B cell (primary cell): ENCODE results near the gene ZFYVE27. TPM values are rescaled to one million over a fixed set of nuclear protein-coding genes. Genes with fewer than 3 reads are reported as not detected.

ENCODE experiments used
- ATAC-seq: fragments of 200-7000 bp; cut with Tn5 transposase; one replicate; pipeline ENCODE4 v1.10.0; 2021; ENCODE audit warnings: low read depth, mild to moderate bottlenecking, moderate number of reproducible peaks, moderate library complexity
- CTCF ChIA-PET: fragments of 350-600 bp; sonication (Branson Sonifier 250); formaldehyde crosslinking; loops from one replicate; lab custom pipeline; 2021; ENCODE audit warnings: antibody characterized with exemption, inconsistent platforms; lab: Charles Lee
- POLR2A ChIA-PET: fragments of 350-600 bp; sonication (Branson Sonifier 250); formaldehyde crosslinking; loops from one replicate; lab custom pipeline; 2021; ENCODE audit warnings: antibody characterized with exemption; lab: Charles Lee
- DNase-seq: peaks from one replicate; pipeline ENCODE4 v3.0.0; 2013
- H2AFZ ChIP-seq: 2 replicates; pipeline ENCODE4 v1.6.1; 2012; ENCODE audit warnings: mild to moderate bottlenecking, low read depth, low read length; ENCODE audit not compliant: insufficient read depth, poor library complexity, severe bottlenecking
- H3K27ac ChIP-seq, 2 donors: 1 replicate in 1 of 2; 2 replicates in 1 of 2; pipeline ENCODE4 v1.5.1; 2012 to 2013; ENCODE audit warnings: low read length in 2 of 2, mild to moderate bottlenecking in 2 of 2, moderate library complexity in 1 of 2
- H3K27me3 ChIP-seq, 4 experiments: fragments of 200-600 bp in 1 of 4; sonication (generic) in 1 of 4; replicated peaks in 1 of 4; 1 replicate in 2 of 4; 2 replicates in 2 of 4; pipeline versions ENCODE4 v1.6.1 to v1.7.0; 2013 to 2016; ENCODE audit warnings: low read length in 3 of 4, mild to moderate bottlenecking in 2 of 4, mixed read lengths in 1 of 4, moderate library complexity in 1 of 4; ENCODE audit not compliant: insufficient read depth in 4 of 4, control insufficient read depth in 3 of 4; ENCODE audit errors: control extremely low read depth in 1 of 4
- H3K36me3 ChIP-seq, 2 experiments: replicated peaks in 1 of 2; 1 replicate in 1 of 2; 2 replicates in 1 of 2; pipeline versions ENCODE4 v1.6.1 to v1.7.1; 2013; ENCODE audit warnings: low read length in 1 of 2; ENCODE audit not compliant: insufficient read depth in 2 of 2, control insufficient read depth in 1 of 2; ENCODE audit errors: control extremely low read depth in 1 of 2, extremely low read depth in 1 of 2
- H3K4me1 ChIP-seq, 2 donors: fragments of 200-600 bp in 1 of 2; sonication (generic) in 1 of 2; 1 replicate in 1 of 2; 2 replicates in 1 of 2; pipeline versions ENCODE4 v1.5.1 to v1.6.1; 2013 to 2017; ENCODE audit warnings: low read length in 2 of 2; ENCODE audit not compliant: control insufficient read depth in 2 of 2, insufficient read depth in 2 of 2
- H3K4me2 ChIP-seq: replicated peaks from 2 replicates; pipeline ENCODE3; 2012; ENCODE audit warnings: mild to moderate bottlenecking, low read depth, low read length; ENCODE audit not compliant: poor library complexity, severe bottlenecking
- H3K4me3 ChIP-seq, 5 experiments: fragments of 200-600 bp in 1 of 5; sonication (generic) in 1 of 5; 1 replicate in 3 of 5; 2 replicates in 2 of 5; pipeline versions ENCODE4 v1.5.1 to v1.7.0; 2011 to 2016; ENCODE audit warnings: low read length in 4 of 5, mild to moderate bottlenecking in 4 of 5, low read depth in 2 of 5, control low read depth in 1 of 5, moderate library complexity in 1 of 5; ENCODE audit not compliant: insufficient read depth in 1 of 5; ENCODE audit errors: control extremely low read depth in 1 of 5, extremely low read depth in 1 of 5
- H3K79me2 ChIP-seq: fragments of 200-600 bp; sonication (generic); one replicate; pipeline ENCODE4 v1.6.0; 2016; ENCODE audit warnings: low read length; ENCODE audit not compliant: control insufficient read depth, insufficient read depth
- H3K9ac ChIP-seq: fragments of 200-600 bp; sonication (generic); 2 replicates; pipeline ENCODE4 v1.6.1; 2017; ENCODE audit warnings: mild to moderate bottlenecking, low read length, moderate library complexity
- H3K9me3 ChIP-seq, 3 donors: one replicate each; pipeline versions ENCODE4 v1.6.1 to v1.7.1; 2013; ENCODE audit warnings: low read length in 2 of 3; ENCODE audit not compliant: control insufficient read depth in 2 of 3, insufficient read depth in 1 of 3; ENCODE audit errors: control extremely low read depth in 1 of 3
- H4K20me1 ChIP-seq: 2 replicates; pipeline ENCODE4 v1.6.0; 2012; ENCODE audit warnings: mild to moderate bottlenecking, low read length; ENCODE audit not compliant: insufficient read depth, control insufficient read depth, poor library complexity, severe bottlenecking
- H3K27ac Mint-ChIP-seq: one replicate; pipeline ENCODE4 v1.8.0; 2021; ENCODE audit warnings: mixed read lengths
- H3K27me3 Mint-ChIP-seq: one replicate; pipeline ENCODE4 v1.8.0; 2021; ENCODE audit warnings: mixed read lengths
- H3K4me1 Mint-ChIP-seq: one replicate; pipeline ENCODE4 v1.8.0; 2021; ENCODE audit warnings: mixed read lengths
- H3K4me3 Mint-ChIP-seq: one replicate; pipeline ENCODE4 v1.8.0; 2021; ENCODE audit warnings: mixed read lengths
- H3K9me3 Mint-ChIP-seq: one replicate; pipeline ENCODE4 v1.8.0; 2022; ENCODE audit warnings: mixed read lengths; ENCODE audit not compliant: insufficient read depth
- EZH2 ChIP-seq: IDR thresholded peaks from 2 replicates; pipeline ENCODE4 v1.6.1; 2012; ENCODE audit warnings: borderline replicate concordance, low read depth, mild to moderate bottlenecking, moderate library complexity, low read length; ENCODE audit not compliant: insufficient read depth, poor library complexity, severe bottlenecking
- WGBS: methylation state at CpG from one replicate; pipeline ENCODE4 v1.1.5; 2013; ENCODE audit warnings: missing lambda C conversion rate; ENCODE audit not compliant: insufficient coverage; 5-methylcytosine and 5-hydroxymethylcytosine counted together
- intact Hi-C: fragments of 100-400 bp; cut with micrococcal nuclease; formaldehyde crosslinking; loops from one replicate; pipeline ENCODE4 v1.10.0; 2022
- polyA plus RNA-seq: library from polyadenylated mRNA; depleted of rRNA; stranded (reverse); fragments of >200 nt; gene quantifications from 2 replicates; pipeline ENCODE4 v1.2.3, GENCODE V29; 2012
- total RNA-seq, 2 donors: library from RNA; stranded (reverse); fragments of 120-200 nt in 1 of 2; gene quantifications; 1 replicate in 1 of 2; 2 replicates in 1 of 2; pipeline versions ENCODE4 v1.2.3 to v1.2.4, GENCODE V29; 2013 to 2022
- TF ChIP-seq, protein P1 (sequence below): fragments of 200-600 bp; IDR thresholded peaks from one replicate; pipeline ENCODE4 v1.8.0; 2022; ENCODE audit warnings: antibody characterized with exemption, mild to moderate bottlenecking

The ZFYVE27 gene
- total and polyA plus RNA-seq, 2 donors (not counting 1 experiment from before 2014, with no cell fraction given) = 50.4 to 79.7 TPM

- ChIA-PET CTCF (interaction anchor here (1.1 to 5.1 kb wide), 4 partner anchors 9 to 49 kb away, joined by 6 to 30 read pairs (median 14); partner anchors contain the start of gene ZFYVE27), POLR2A (interaction anchor here (0.5 kb wide), 1 partner anchor 259 kb away, joined by 5 read pairs; no protein-coding TSS in a partner anchor)
- H3K4me1 Mint-ChIP-seq = no peaks in the 10 kb centered on the region
- H3K27ac Mint-ChIP-seq = no peak overlapping the region
- Histone ChIP-seq H3K27me3 (peaks cover 0 to 6% (median 0%) of the 10 kb centered on the region in 4 experiments), H3K9me3 (no peaks in the 10 kb centered on the region), H3K27ac (no peak overlapping the region), H3K36me3 (no peaks in the 10 kb centered on the region), H3K9ac (no peak overlapping the region), H3K79me2 (no peaks in the 10 kb centered on the region), H4K20me1 (no peaks in the 10 kb centered on the region), H2AFZ (no peak overlapping the region), H3K4me2 (no peak overlapping the region), H3K4me3 (no peak overlapping the region), H3K4me1 (no peaks in the 10 kb centered on the region)
- no peak for TF ChIP-seq EZH2
- TF ChIP-seq, protein P1, sequence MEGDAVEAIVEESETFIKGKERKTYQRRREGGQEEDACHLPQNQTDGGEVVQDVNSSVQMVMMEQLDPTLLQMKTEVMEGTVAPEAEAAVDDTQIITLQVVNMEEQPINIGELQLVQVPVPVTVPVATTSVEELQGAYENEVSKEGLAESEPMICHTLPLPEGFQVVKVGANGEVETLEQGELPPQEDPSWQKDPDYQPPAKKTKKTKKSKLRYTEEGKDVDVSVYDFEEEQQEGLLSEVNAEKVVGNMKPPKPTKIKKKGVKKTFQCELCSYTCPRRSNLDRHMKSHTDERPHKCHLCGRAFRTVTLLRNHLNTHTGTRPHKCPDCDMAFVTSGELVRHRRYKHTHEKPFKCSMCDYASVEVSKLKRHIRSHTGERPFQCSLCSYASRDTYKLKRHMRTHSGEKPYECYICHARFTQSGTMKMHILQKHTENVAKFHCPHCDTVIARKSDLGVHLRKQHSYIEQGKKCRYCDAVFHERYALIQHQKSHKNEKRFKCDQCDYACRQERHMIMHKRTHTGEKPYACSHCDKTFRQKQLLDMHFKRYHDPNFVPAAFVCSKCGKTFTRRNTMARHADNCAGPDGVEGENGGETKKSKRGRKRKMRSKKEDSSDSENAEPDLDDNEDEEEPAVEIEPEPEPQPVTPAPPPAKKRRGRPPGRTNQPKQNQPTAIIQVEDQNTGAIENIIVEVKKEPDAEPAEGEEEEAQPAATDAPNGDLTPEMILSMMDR = no peak
- ATAC-seq (no peak), DNase-seq (no peak)
- H3K4me3 Mint-ChIP-seq = no peak overlapping the region
- WGBS = 100% methylated on average over 3 of the region's 8 CpGs
- H3K27me3 Mint-ChIP-seq = peaks cover 12% of the 10 kb centered on the region
- no peaks in the 10 kb centered on the region for H3K9me3 Mint-ChIP-seq
- intact Hi-C loops = no loop called here
Observed at GRCh38 chr10:97726636-97727178, 10.2 kb upstream of the ZFYVE27 start.

DNA sequence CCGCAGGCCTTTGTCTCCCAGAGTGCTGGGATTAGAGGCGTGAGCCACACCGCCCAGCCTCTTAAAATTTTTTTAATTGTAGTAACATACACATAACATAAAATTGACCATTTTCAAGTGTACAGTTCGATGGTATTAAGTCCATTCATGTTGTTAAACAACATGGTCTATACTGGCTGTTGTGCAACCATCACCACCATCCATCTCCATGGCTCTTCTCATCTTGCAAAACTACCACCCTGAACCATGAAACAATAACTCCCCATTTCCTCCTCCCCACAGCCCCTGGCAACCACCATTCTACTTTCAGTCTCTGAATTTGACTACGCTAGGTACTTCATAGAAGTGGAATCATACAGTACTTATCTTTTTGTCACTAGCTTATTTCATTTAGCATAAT, 7.9 kb upstream of the ZFYVE27 start:
- H3K79me2 ChIP-seq = no peaks in the 10 kb centered on the region
- WGBS = no CpG with 5 or more reads among the region's 5 CpGs
- H3K27me3 ChIP-seq = peaks cover 0 to 3% (median 0%) of the 10 kb centered on the region in 4 experiments
- TF ChIP-seq, protein P1 = no peak
- no peak for TF ChIP-seq EZH2
- CTCF ChIA-PET = interaction anchor here (2.0 to 11.1 kb wide), 4 partner anchors 17 to 157 kb away, joined by 11 to 267 read pairs (median 38); partner anchors contain the start of gene ANKRD2
- H2AFZ ChIP-seq = no peak overlapping the region
- no peak for DNase-seq
- POLR2A ChIA-PET = no interaction called here
- Mint-ChIP-seq H3K27ac (no peak overlapping the region), H3K9me3 (no peaks in the 10 kb centered on the region), H3K27me3 (peaks cover 12% of the 10 kb centered on the region), H3K4me1 (no peaks in the 10 kb centered on the region), H3K4me3 (no peak overlapping the region)
- no peaks in the 10 kb centered on the region for H3K4me1 ChIP-seq
- H3K9me3 ChIP-seq = no peaks in the 10 kb centered on the region
- no peak overlapping the region for H3K9ac ChIP-seq
- ATAC-seq = no peak
- H3K4me3 ChIP-seq = no peak overlapping the region
- H3K4me2 ChIP-seq = no peak overlapping the region
- no peaks in the 10 kb centered on the region for H4K20me1 ChIP-seq
- intact Hi-C loops = no loop called here
- no peak overlapping the region for H3K27ac ChIP-seq
- H3K36me3 ChIP-seq = no peaks in the 10 kb centered on the region
